HK-2 (cell line): ENCODE results near the gene ATP2B1.

Source experiments
- DNase-seq: peaks from one replicate; pipeline ENCODE4 v3.0.0-alpha.2; 2018; ENCODE audit not compliant: unreplicated experiment

ATP2B1 gene

GRCh38 chr12:89539426-89540223 is 169.0 kb downstream of the ATP2B1 start:
- no peak for DNase-seq

- DNase-seq: no peak
Observed at GRCh38 chr12:89538897-89539296, 169.7 kb downstream of the ATP2B1 start.
